GM12878 (cell line): ENCODE measurements around the gene TRIM63. TPM values are rescaled to one million over a fixed set of nuclear protein-coding genes. Genes with fewer than 3 reads are reported as not detected.

ENCODE experiments used
- ATAC-seq: fragments of 200-7000 bp; cut with Tn5 transposase; 3 replicates; pipeline ENCODE4 v1.9.1; 2020; ENCODE audit warnings: mild to moderate bottlenecking, moderate library complexity
- BruUV-seq: library from RNA; stranded (reverse); fragments of 400-500 nt; replicated peaks from 2 replicates; lab custom pipeline; 2021; lab: Mats Ljungman, UMichigan
- CTCF ChIA-PET: fragments of 300-600 bp; sonication (Branson Sonifier 250); formaldehyde crosslinking; extraction: SDS; loops from one replicate; lab custom pipeline; 2021; ENCODE audit warnings: inconsistent platforms; lab: Yijun Ruan, JAX
- POLR2A ChIA-PET: fragments of 350-600 bp; formaldehyde crosslinking; extraction: SDS; loops from one replicate; lab custom pipeline; 2021; ENCODE audit warnings: inconsistent platforms; lab: Charles Lee
- RAD21 ChIA-PET: fragments of 300-600 bp; sonication (Branson Sonifier 250); formaldehyde crosslinking; loops from one replicate; lab custom pipeline; 2023; ENCODE audit warnings: antibody characterized with exemption; ENCODE audit not compliant: unreplicated experiment; lab: Charles Lee
- SMC1A ChIA-PET: fragments of 300-600 bp; sonication (Branson Sonifier 250); formaldehyde crosslinking; loops from one replicate; lab custom pipeline; 2023; ENCODE audit not compliant: unreplicated experiment, uncharacterized antibody; lab: Charles Lee
- DNase-seq: peaks from one replicate; pipeline ENCODE4 v3.0.0-alpha.2; 2011; ENCODE audit warnings: low read depth, low spot score
- FAIRE-seq: peaks from 3 replicates; lab custom pipeline; 2011; peaks lifted over from hg19 to GRCh38; lab: Jason Lieb, UNC
- H2AFZ ChIP-seq: 2 replicates; pipeline ENCODE4 v1.6.0; 2011; ENCODE audit warnings: low read depth, low read length, control low read depth; ENCODE audit not compliant: control insufficient read depth
- H3K27ac ChIP-seq: 2 replicates; pipeline ENCODE4 v1.5.1; 2011; ENCODE audit warnings: control low read depth; ENCODE audit not compliant: control insufficient read depth, insufficient read depth
- H3K27me3 ChIP-seq, 2 experiments: replicated peaks in 1 of 2; 2 replicates each; pipeline versions ENCODE4 v1.6.0 to v1.6.1; 2011; ENCODE audit warnings: low read length in 1 of 2; ENCODE audit not compliant: control insufficient read depth in 2 of 2, insufficient read depth in 2 of 2
- H3K36me3 ChIP-seq, 2 experiments: 2 replicates each; pipeline ENCODE4 v1.5.1; 2011; ENCODE audit warnings: low read length in 1 of 2; ENCODE audit not compliant: control insufficient read depth in 2 of 2, insufficient read depth in 2 of 2
- H3K4me1 ChIP-seq: 2 replicates; pipeline ENCODE4 v1.6.1; 2011; ENCODE audit warnings: mild to moderate bottlenecking, low read length, moderate library complexity, mixed read lengths; ENCODE audit not compliant: control insufficient read depth, insufficient read depth
- H3K4me2 ChIP-seq: 2 replicates; pipeline ENCODE4 v1.6.0; 2011; ENCODE audit warnings: control low read depth; ENCODE audit not compliant: control insufficient read depth, insufficient read depth
- H3K4me3 ChIP-seq: fragments of 200-600 bp; sonication (generic); 2 replicates; pipeline ENCODE4 v1.5.1; 2016
- H3K79me2 ChIP-seq: 2 replicates; pipeline ENCODE4 v1.6.0; 2011; ENCODE audit warnings: low read length; ENCODE audit not compliant: control insufficient read depth, insufficient read depth
- H3K9ac ChIP-seq: 2 replicates; pipeline ENCODE4 v1.8.0; 2011; ENCODE audit warnings: low read length, control low read depth, mixed read lengths; ENCODE audit not compliant: control insufficient read depth, insufficient read depth
- H3K9me3 ChIP-seq: replicated peaks from 3 replicates; pipeline ENCODE4 v1.5.1; 2011; ENCODE audit warnings: mild to moderate bottlenecking, low read length; ENCODE audit not compliant: control insufficient read depth, insufficient read depth
- H4K20me1 ChIP-seq: 2 replicates; pipeline ENCODE4 v1.6.0; 2011; ENCODE audit not compliant: control insufficient read depth, insufficient read depth
- ESRRA ChIP-seq: IDR thresholded peaks from 2 replicates; pipeline ENCODE4 v1.6.1; 2012; ENCODE audit warnings: mild to moderate bottlenecking, low read length, improper control_type of control experiment
- FOXK2 ChIP-seq: fragments of 450-650 bp; IDR thresholded peaks from 2 replicates; pipeline ENCODE4 v1.6.1; 2017; ENCODE audit warnings: mild to moderate bottlenecking, moderate library complexity
- HDAC2 ChIP-seq: fragments of 200-600 bp; sonication (generic); IDR thresholded peaks from 2 replicates; pipeline ENCODE4 v1.6.1; 2017
- NR2C2 ChIP-seq: IDR thresholded peaks from 2 replicates; pipeline ENCODE4 v1.6.1; 2011; ENCODE audit warnings: borderline replicate concordance, low read depth; ENCODE audit not compliant: control insufficient read depth, insufficient read length
- SREBF1 ChIP-seq: IDR thresholded peaks from 2 replicates; pipeline ENCODE4 v1.6.1; 2012; ENCODE audit warnings: mild to moderate bottlenecking, low read length
- STAT1 ChIP-seq: fragments of 450-650 bp; conservative IDR thresholded peaks from 2 replicates; pipeline ENCODE4 v1.6.1; 2014; ENCODE audit warnings: antibody characterized with exemption, mild to moderate bottlenecking
- WGBS: methylation state at CpG from one replicate; pipeline ENCODE4 v1.1.6; 2016; ENCODE audit warnings: low lambda C conversion rate; ENCODE audit not compliant: insufficient replicate concordance, insufficient coverage; ENCODE audit errors: missing lambda C conversion rate; 5-methylcytosine and 5-hydroxymethylcytosine counted together
- in situ Hi-C: fragments of 300-500 bp; cut with MboI; formaldehyde crosslinking; loops from 9 replicates; pipeline ENCODE4 v1.14.3; 2018; ENCODE audit warnings: mixed read lengths
- intact Hi-C: fragments of 100-400 bp; cut with micrococcal nuclease; formaldehyde crosslinking; loops from one replicate; pipeline ENCODE4 v1.14.2; 2022; ENCODE audit not compliant: unreplicated experiment
- polyA plus RNA-seq, 11 experiments: library from polyadenylated mRNA; depleted of rRNA in 4 of 11; unstranded in 6 of 11; stranded (reverse) in 5 of 11; fragments of >200 nt; fragmentation: Nextera tagmentation in 4 of 11; fragmentation: Illumina TruSeq in 1 of 11; extraction: Ambion mirVana in 4 of 11; extraction: Trizol in 1 of 11; gene quantifications; 1 replicate in 1 of 11; 2 replicates in 10 of 11; pipeline versions ENCODE4 v1.2.1 to v1.2.3, GENCODE V29; 2011 to 2016; ENCODE audit warnings: inconsistent platforms in 2 of 11, missing spikeins in 2 of 11, low read depth in 1 of 11
- total RNA-seq, 4 experiments: library from RNA; depleted of rRNA in 3 of 4; stranded (reverse); fragments of >200 nt in 3 of 4; fragmentation: Illumina TruSeq in 1 of 4; extraction: Trizol in 1 of 4; gene quantifications; 2 replicates each; pipeline versions ENCODE4 v1.2.1 to v1.2.3, GENCODE V29; 2013 to 2021
- TF ChIP-seq, protein P1 (sequence below): fragments of 150-350 bp; IDR thresholded peaks from 2 replicates; pipeline ENCODE4 v1.6.1; 2014; ENCODE audit warnings: mild to moderate bottlenecking, low read depth, low read length
- TF ChIP-seq, protein P2 (sequence below): fragments of 450-650 bp; IDR thresholded peaks from 2 replicates; pipeline ENCODE4 v1.6.1; 2017; ENCODE audit warnings: mild to moderate bottlenecking, moderate library complexity
- TF ChIP-seq, protein P3 (sequence below): fragments of 450-650 bp; IDR thresholded peaks from 2 replicates; pipeline ENCODE4 v1.6.1; 2018; ENCODE audit warnings: mild to moderate bottlenecking, low read depth, moderate library complexity; ENCODE audit not compliant: partially characterized antibody
- TF ChIP-seq, protein P4 (sequence below), 3 experiments: IDR thresholded peaks in 2 of 3; conservative IDR thresholded peaks in 1 of 3; 2 replicates each; pipeline ENCODE4 v1.5.1; 2011; ENCODE audit warnings: low read depth in 3 of 3, low read length in 3 of 3, mild to moderate bottlenecking in 3 of 3, control low read depth in 2 of 3, moderate library complexity in 2 of 3, inconsistent platforms in 1 of 3, mixed read lengths in 1 of 3; ENCODE audit not compliant: control insufficient read depth in 2 of 3, insufficient read depth in 1 of 3; ENCODE audit errors: extremely low read depth in 1 of 3

TRIM63 gene
- total and polyA plus RNA-seq, 10 of the 15 experiments (the other 5 are each of a cell fraction or from before 2014, with no cell fraction given), result not detected

DNA sequence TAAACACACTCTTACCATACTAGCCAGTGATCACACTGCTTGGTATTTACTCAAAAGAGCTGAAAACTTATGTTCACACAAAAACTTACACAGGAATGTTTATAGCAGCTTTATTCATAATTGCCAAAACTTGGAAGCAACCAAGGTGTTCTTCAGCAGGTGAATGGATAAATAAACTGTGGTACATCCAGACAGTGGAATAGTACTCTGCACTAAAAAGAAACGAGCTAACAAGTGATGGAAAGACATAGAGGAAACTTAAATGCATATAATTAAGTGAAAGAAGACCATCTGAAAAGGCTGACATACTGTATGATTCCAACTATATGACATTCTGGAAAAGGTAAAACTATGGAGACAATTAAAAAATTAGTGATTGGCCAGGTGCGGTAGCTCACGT is 23.5 kb upstream of the TRIM63 start:
- CTCF ChIA-PET, result no interaction called here
- SMC1A ChIA-PET, result interaction anchor here (1.2 to 1.6 kb wide), 2 partner anchors 11 to 54 kb away, joined by 3 to 4 read pairs; no protein-coding TSS in a partner anchor
- no peak for FAIRE-seq
- Histone ChIP-seq H3K27me3 (peaks cover 2 to 7% of the 10 kb centered on the region in 2 experiments; a peak in 2 of 4 replicates), H3K4me1 (no peaks in the 10 kb centered on the region), H3K36me3 (no peaks in the 10 kb centered on the region), H2AFZ (no peak overlapping the region), H3K4me3 (no peak overlapping the region), H3K27ac (no peak overlapping the region), H3K9ac (no peak overlapping the region), H4K20me1 (no peaks in the 10 kb centered on the region), H3K9me3 (no peaks in the 10 kb centered on the region), H3K4me2 (no peak overlapping the region), H3K79me2 (no peaks in the 10 kb centered on the region)
- no TSS peak for BruUV-seq
- WGBS, result 48% methylated on average over 3 of the region's 3 CpGs
- POLR2A ChIA-PET, result no interaction called here
- in situ Hi-C loops, result no loop called here
- intact Hi-C loops, result no loop called here
- no peak for DNase-seq
- RAD21 ChIA-PET, result no interaction called here
- no peak for ATAC-seq
- TF ChIP-seq SREBF1, result no peak
- no peak for TF ChIP-seq FOXK2
- TF ChIP-seq, protein P1, sequence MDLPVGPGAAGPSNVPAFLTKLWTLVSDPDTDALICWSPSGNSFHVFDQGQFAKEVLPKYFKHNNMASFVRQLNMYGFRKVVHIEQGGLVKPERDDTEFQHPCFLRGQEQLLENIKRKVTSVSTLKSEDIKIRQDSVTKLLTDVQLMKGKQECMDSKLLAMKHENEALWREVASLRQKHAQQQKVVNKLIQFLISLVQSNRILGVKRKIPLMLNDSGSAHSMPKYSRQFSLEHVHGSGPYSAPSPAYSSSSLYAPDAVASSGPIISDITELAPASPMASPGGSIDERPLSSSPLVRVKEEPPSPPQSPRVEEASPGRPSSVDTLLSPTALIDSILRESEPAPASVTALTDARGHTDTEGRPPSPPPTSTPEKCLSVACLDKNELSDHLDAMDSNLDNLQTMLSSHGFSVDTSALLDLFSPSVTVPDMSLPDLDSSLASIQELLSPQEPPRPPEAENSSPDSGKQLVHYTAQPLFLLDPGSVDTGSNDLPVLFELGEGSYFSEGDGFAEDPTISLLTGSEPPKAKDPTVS, result no peak
- TF ChIP-seq, protein P2, sequence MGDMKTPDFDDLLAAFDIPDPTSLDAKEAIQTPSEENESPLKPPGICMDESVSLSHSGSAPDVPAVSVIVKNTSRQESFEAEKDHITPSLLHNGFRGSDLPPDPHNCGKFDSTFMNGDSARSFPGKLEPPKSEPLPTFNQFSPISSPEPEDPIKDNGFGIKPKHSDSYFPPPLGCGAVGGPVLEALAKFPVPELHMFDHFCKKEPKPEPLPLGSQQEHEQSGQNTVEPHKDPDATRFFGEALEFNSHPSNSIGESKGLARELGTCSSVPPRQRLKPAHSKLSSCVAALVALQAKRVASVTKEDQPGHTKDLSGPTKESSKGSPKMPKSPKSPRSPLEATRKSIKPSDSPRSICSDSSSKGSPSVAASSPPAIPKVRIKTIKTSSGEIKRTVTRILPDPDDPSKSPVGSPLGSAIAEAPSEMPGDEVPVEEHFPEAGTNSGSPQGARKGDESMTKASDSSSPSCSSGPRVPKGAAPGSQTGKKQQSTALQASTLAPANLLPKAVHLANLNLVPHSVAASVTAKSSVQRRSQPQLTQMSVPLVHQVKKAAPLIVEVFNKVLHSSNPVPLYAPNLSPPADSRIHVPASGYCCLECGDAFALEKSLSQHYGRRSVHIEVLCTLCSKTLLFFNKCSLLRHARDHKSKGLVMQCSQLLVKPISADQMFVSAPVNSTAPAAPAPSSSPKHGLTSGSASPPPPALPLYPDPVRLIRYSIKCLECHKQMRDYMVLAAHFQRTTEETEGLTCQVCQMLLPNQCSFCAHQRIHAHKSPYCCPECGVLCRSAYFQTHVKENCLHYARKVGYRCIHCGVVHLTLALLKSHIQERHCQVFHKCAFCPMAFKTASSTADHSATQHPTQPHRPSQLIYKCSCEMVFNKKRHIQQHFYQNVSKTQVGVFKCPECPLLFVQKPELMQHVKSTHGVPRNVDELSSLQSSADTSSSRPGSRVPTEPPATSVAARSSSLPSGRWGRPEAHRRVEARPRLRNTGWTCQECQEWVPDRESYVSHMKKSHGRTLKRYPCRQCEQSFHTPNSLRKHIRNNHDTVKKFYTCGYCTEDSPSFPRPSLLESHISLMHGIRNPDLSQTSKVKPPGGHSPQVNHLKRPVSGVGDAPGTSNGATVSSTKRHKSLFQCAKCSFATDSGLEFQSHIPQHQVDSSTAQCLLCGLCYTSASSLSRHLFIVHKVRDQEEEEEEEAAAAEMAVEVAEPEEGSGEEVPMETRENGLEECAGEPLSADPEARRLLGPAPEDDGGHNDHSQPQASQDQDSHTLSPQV, result no peak
- TF ChIP-seq NR2C2, result no peak
- TF ChIP-seq, protein P3, sequence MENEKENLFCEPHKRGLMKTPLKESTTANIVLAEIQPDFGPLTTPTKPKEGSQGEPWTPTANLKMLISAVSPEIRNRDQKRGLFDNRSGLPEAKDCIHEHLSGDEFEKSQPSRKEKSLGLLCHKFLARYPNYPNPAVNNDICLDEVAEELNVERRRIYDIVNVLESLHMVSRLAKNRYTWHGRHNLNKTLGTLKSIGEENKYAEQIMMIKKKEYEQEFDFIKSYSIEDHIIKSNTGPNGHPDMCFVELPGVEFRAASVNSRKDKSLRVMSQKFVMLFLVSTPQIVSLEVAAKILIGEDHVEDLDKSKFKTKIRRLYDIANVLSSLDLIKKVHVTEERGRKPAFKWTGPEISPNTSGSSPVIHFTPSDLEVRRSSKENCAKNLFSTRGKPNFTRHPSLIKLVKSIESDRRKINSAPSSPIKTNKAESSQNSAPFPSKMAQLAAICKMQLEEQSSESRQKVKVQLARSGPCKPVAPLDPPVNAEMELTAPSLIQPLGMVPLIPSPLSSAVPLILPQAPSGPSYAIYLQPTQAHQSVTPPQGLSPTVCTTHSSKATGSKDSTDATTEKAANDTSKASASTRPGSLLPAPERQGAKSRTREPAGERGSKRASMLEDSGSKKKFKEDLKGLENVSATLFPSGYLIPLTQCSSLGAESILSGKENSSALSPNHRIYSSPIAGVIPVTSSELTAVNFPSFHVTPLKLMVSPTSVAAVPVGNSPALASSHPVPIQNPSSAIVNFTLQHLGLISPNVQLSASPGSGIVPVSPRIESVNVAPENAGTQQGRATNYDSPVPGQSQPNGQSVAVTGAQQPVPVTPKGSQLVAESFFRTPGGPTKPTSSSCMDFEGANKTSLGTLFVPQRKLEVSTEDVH, result no peak
- TF ChIP-seq HDAC2, result no peak
- TF ChIP-seq ESRRA, result no peak
- no peak for TF ChIP-seq STAT1
- TF ChIP-seq, protein P4, sequence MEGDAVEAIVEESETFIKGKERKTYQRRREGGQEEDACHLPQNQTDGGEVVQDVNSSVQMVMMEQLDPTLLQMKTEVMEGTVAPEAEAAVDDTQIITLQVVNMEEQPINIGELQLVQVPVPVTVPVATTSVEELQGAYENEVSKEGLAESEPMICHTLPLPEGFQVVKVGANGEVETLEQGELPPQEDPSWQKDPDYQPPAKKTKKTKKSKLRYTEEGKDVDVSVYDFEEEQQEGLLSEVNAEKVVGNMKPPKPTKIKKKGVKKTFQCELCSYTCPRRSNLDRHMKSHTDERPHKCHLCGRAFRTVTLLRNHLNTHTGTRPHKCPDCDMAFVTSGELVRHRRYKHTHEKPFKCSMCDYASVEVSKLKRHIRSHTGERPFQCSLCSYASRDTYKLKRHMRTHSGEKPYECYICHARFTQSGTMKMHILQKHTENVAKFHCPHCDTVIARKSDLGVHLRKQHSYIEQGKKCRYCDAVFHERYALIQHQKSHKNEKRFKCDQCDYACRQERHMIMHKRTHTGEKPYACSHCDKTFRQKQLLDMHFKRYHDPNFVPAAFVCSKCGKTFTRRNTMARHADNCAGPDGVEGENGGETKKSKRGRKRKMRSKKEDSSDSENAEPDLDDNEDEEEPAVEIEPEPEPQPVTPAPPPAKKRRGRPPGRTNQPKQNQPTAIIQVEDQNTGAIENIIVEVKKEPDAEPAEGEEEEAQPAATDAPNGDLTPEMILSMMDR (IDR thresholded peaks at IDR 0.05 in 2 of 3, conservative IDR thresholded peaks at IDR 0.05 in 1 of 3; ENCODE audit: control insufficient read depth in 2 of 3, extremely low read depth in 1 of 3, insufficient read depth in 1 of 3, low read depth in 3 of 3, low read length in 3 of 3), result no peak
